SU-DHL-6 (cell line): ENCODE data around the gene PDPN.

Source experiments
- H2AFZ ChIP-seq: fragments of 200-600 bp; sonication (generic); 2 replicates; pipeline ENCODE4 v1.6.1; 2014; ENCODE audit warnings: low read depth, mild to moderate bottlenecking, moderate library complexity, mixed read lengths, antibody characterized with exemption, low read length; ENCODE audit not compliant: severe bottlenecking
- H3F3A ChIP-seq: fragments of 200-600 bp; shearing (Covaris generic); 2 replicates; pipeline ENCODE4 v1.6.0; 2016; ENCODE audit warnings: antibody characterized with exemption, mild to moderate bottlenecking; ENCODE audit not compliant: insufficient read depth
- H3K27ac ChIP-seq: fragments of 200-600 bp; sonication (generic); 2 replicates; pipeline ENCODE4 v1.5.1; 2016; ENCODE audit warnings: low read depth, mild to moderate bottlenecking, low read length, moderate library complexity, mixed read lengths
- H3K27me3 ChIP-seq: fragments of 200-600 bp; sonication (generic), shearing (Covaris generic); 2 replicates; pipeline ENCODE4 v1.6.0; 2014; ENCODE audit warnings: mild to moderate bottlenecking, low read length
- H3K36me3 ChIP-seq: fragments of 200-600 bp; sonication (generic); 2 replicates; pipeline ENCODE4 v1.6.1; 2014; ENCODE audit warnings: mild to moderate bottlenecking, low read length, mixed read lengths
- H3K4me2 ChIP-seq: fragments of 300-600, 200-600 bp; shearing (Covaris generic), sonication (generic); 2 replicates; pipeline ENCODE4 v1.6.0; 2014; ENCODE audit warnings: low read length, low read depth, mild to moderate bottlenecking; ENCODE audit not compliant: poor library complexity, severe bottlenecking
- H3K4me3 ChIP-seq: fragments of 200-600 bp; sonication (generic); 2 replicates; pipeline ENCODE4 v1.5.1; 2014; ENCODE audit warnings: antibody characterized with exemption, low read length, mild to moderate bottlenecking, mixed read lengths; ENCODE audit not compliant: insufficient read depth, poor library complexity, severe bottlenecking
- H3K79me2 ChIP-seq: fragments of 200-600 bp; sonication (generic); 2 replicates; pipeline ENCODE4 v1.6.1; 2014; ENCODE audit warnings: mild to moderate bottlenecking, low read length, moderate library complexity; ENCODE audit not compliant: insufficient read depth
- H3K9ac ChIP-seq: fragments of 200-600 bp; sonication (generic); 2 replicates; pipeline ENCODE4 v1.7.0; 2014; ENCODE audit warnings: mild to moderate bottlenecking, low read length
- H3K9me2 ChIP-seq: fragments of 200-600 bp; sonication (generic); replicated peaks from 2 replicates; pipeline ENCODE4 v1.6.1; 2014; ENCODE audit warnings: low read length; ENCODE audit not compliant: insufficient read depth
- H3K9me3 ChIP-seq: fragments of 200-600 bp; sonication (generic); 2 replicates; pipeline ENCODE4 v1.6.1; 2014; ENCODE audit warnings: low read length, mixed read lengths; ENCODE audit not compliant: insufficient read depth
- H4K20me1 ChIP-seq: fragments of 200-600 bp; sonication (generic); 2 replicates; pipeline ENCODE4 v1.6.1; 2014; ENCODE audit warnings: low read depth, mild to moderate bottlenecking, antibody characterized with exemption, low read length, moderate library complexity, mixed read lengths
- EZH2phosphoT487 ChIP-seq: fragments of 200-600 bp; sonication (generic), shearing (Covaris generic); conservative IDR thresholded peaks from 2 replicates; pipeline ENCODE4 v1.6.1; 2018; ENCODE audit warnings: mild to moderate bottlenecking, antibody characterized with exemption, low read length, moderate library complexity, mixed read lengths
- TF ChIP-seq, protein P1 (sequence below): fragments of 200-600 bp; sonication (generic); IDR thresholded peaks from one replicate; pipeline ENCODE4 v1.5.1; 2017; ENCODE audit warnings: antibody characterized with exemption, mild to moderate bottlenecking, low read length, moderate library complexity; ENCODE audit not compliant: insufficient read depth, poor library complexity, severe bottlenecking

The PDPN gene

DNA sequence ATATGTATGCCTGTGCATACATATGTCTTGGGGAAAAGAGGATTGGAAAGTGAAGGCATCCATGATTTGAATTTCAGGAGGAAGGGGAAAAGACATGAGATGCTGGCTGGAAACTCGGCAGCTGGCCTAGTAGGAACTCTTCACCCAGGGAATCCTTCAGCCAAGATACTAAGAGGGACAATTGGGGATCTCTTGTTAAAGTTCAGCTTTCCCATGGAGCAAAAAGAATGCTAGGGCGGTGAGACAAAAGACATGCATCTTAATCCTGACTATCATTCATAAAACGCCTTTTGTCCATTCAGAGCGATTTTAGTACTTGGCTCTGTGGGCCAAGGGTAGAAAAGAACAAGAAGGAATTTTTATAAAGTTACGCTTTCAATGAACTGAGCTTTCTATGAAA is 20.5 kb downstream of the PDPN start:
- Histone ChIP-seq H3K4me2 (no peak overlapping the region), H2AFZ (no peak overlapping the region), H3K9me2 (no peaks in the 10 kb centered on the region), H3K36me3 (no peaks in the 10 kb centered on the region), H3K9me3 (no peaks in the 10 kb centered on the region), H3K27ac (no peak overlapping the region), H3K9ac (no peak overlapping the region), H3K79me2 (no peaks in the 10 kb centered on the region), H3F3A (no peaks in the 10 kb centered on the region), H3K27me3 (no peaks in the 10 kb centered on the region), H4K20me1 (no peaks in the 10 kb centered on the region), H3K4me3 (no peak overlapping the region)
- TF ChIP-seq, protein P1, sequence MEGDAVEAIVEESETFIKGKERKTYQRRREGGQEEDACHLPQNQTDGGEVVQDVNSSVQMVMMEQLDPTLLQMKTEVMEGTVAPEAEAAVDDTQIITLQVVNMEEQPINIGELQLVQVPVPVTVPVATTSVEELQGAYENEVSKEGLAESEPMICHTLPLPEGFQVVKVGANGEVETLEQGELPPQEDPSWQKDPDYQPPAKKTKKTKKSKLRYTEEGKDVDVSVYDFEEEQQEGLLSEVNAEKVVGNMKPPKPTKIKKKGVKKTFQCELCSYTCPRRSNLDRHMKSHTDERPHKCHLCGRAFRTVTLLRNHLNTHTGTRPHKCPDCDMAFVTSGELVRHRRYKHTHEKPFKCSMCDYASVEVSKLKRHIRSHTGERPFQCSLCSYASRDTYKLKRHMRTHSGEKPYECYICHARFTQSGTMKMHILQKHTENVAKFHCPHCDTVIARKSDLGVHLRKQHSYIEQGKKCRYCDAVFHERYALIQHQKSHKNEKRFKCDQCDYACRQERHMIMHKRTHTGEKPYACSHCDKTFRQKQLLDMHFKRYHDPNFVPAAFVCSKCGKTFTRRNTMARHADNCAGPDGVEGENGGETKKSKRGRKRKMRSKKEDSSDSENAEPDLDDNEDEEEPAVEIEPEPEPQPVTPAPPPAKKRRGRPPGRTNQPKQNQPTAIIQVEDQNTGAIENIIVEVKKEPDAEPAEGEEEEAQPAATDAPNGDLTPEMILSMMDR, result no peak
- TF ChIP-seq EZH2phosphoT487, result no peak

DNA sequence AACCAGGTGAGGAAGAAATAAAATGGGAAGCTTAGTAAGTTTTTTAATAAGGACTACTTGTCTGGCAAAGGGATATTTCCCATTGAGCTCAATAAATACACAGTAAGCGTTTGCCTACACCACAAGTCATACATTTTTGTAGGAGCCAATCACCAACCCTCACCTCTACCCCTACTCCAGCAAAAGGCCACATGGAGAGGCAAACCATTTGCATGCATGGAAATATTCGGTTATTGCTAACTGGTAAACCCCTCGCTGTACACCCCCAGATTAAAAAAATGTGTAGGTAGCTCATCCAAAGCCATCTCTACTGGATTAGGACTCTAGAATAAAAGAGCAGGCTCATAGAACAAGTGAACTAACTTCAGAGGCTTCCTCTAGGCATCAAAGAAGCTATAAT is 21.1 kb downstream of the PDPN start:
- Histone ChIP-seq H3K27ac (no peak overlapping the region), H3F3A (no peaks in the 10 kb centered on the region), H2AFZ (no peak overlapping the region), H3K27me3 (no peaks in the 10 kb centered on the region), H3K9me3 (no peaks in the 10 kb centered on the region), H3K79me2 (no peaks in the 10 kb centered on the region), H3K9ac (no peak overlapping the region), H3K36me3 (no peaks in the 10 kb centered on the region), H3K9me2 (no peaks in the 10 kb centered on the region), H4K20me1 (no peaks in the 10 kb centered on the region), H3K4me2 (no peak overlapping the region), H3K4me3 (no peak overlapping the region)
- no peak for TF ChIP-seq EZH2phosphoT487
- TF ChIP-seq, protein P1, result no peak

DNA sequence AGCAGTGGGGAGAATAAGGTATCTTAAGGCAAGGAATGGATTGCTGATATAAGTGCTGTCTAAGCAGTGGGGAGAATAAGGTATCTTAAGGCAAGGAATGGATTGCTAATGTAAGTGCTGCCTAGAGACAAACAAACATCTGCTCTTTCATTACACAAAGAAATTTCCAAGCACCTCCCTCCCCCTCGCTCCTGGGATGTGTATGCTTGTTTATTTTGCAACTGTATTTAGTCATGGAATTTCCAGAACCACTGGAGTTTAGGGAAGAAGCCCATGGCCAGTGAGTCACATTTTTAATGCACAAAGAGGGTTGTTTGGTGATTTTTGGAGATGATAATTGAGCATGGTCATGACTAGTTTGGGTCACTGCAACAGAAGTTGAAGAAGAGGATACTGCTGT is 21.5 kb downstream of the PDPN start:
- TF ChIP-seq, protein P1, result no peak
- TF ChIP-seq EZH2phosphoT487, result no peak
- Histone ChIP-seq H3K4me3 (no peak overlapping the region), H3K36me3 (no peaks in the 10 kb centered on the region), H3K9ac (no peak overlapping the region), H3F3A (no peaks in the 10 kb centered on the region), H2AFZ (no peak overlapping the region), H3K4me2 (no peak overlapping the region), H3K9me2 (no peaks in the 10 kb centered on the region), H3K9me3 (no peaks in the 10 kb centered on the region), H4K20me1 (no peaks in the 10 kb centered on the region), H3K79me2 (no peaks in the 10 kb centered on the region), H3K27me3 (no peaks in the 10 kb centered on the region), H3K27ac (no peak overlapping the region)

DNA sequence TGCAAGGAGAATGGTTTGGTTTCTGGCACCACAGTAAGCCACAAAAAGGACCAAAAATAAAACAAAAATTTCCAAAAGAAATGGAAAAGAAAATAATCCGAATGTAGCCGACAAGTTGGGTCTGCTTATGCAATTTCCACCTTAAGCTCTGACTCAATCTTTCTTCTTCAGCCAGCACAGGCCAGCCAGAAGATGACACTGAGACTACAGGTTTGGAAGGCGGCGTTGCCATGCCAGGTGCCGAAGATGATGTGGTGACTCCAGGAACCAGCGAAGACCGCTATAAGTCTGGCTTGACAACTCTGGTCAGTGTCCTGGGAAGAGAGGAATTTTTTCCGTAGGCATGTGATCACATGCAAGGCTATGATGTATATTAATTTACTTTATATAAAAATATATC is 23.4 kb downstream of the PDPN start:
- Histone ChIP-seq H3K4me2 (no peak overlapping the region), H3K9me2 (no peaks in the 10 kb centered on the region), H4K20me1 (no peaks in the 10 kb centered on the region), H3K27me3 (no peaks in the 10 kb centered on the region), H3K36me3 (no peaks in the 10 kb centered on the region), H3K9me3 (no peaks in the 10 kb centered on the region), H2AFZ (no peak overlapping the region), H3K79me2 (no peaks in the 10 kb centered on the region), H3K9ac (no peak overlapping the region), H3K4me3 (no peak overlapping the region), H3K27ac (no peak overlapping the region), H3F3A (no peaks in the 10 kb centered on the region)
- no peak for TF ChIP-seq EZH2phosphoT487
- TF ChIP-seq, protein P1, result no peak
